Measurements from ENCODE around the gene TUBGCP2. TPM values are rescaled to one million over a fixed set of nuclear protein-coding genes. Genes with fewer than 3 reads are reported as not detected.

Gene TUBGCP2
- total RNA-seq, 1 donor from 2014 or later, result 65.0 TPM

- H3K27me3 Mint-ChIP-seq (ENCODE audit: insufficient read depth), result no peaks in the 10 kb centered on the region
- no peaks in the 10 kb centered on the region for H3K9me3 Mint-ChIP-seq
- H3K4me3 Mint-ChIP-seq, result no peak overlapping the region
- no peak overlapping the region for H3K27ac Mint-ChIP-seq
- peaks cover 10% of the 10 kb centered on the region for H3K4me1 Mint-ChIP-seq (ENCODE audit: low read depth)
- DNase-seq (ENCODE audit: low spot score), result no peak
- peaks cover 44% of the 10 kb centered on the region for H3K36me3 Mint-ChIP-seq (ENCODE audit: low read depth)
- intact Hi-C loops (cut with micrococcal nuclease), result no loop called here
Measured at GRCh38 chr10:133282846-133283390, 25.8 kb downstream of the TUBGCP2 start.

GRCh38 chr10:133281628-133282372 lies 26.9 kb downstream of the TUBGCP2 start:
- H3K4me1 Mint-ChIP-seq (ENCODE audit: low read depth), result peaks cover 14% of the 10 kb centered on the region
- intact Hi-C loops (cut with micrococcal nuclease), result no loop called here
- DNase-seq (ENCODE audit: low spot score), result no peak
- H3K27ac Mint-ChIP-seq, result no peak overlapping the region
- no peaks in the 10 kb centered on the region for H3K9me3 Mint-ChIP-seq
- no peaks in the 10 kb centered on the region for H3K27me3 Mint-ChIP-seq (ENCODE audit: insufficient read depth)
- peaks cover 37% of the 10 kb centered on the region for H3K36me3 Mint-ChIP-seq (ENCODE audit: low read depth)
- H3K4me3 Mint-ChIP-seq, result no peak overlapping the region

GRCh38 chr10:133281084-133281483 lies 27.6 kb downstream of the TUBGCP2 start:
- Mint-ChIP-seq H3K9me3 (no peaks in the 10 kb centered on the region), H3K4me1 (ENCODE audit: low read depth) (peaks cover 14% of the 10 kb centered on the region), H3K4me3 (no peak overlapping the region), H3K27me3 (ENCODE audit: insufficient read depth) (no peaks in the 10 kb centered on the region), H3K36me3 (ENCODE audit: low read depth) (peaks cover 30% of the 10 kb centered on the region), H3K27ac (no peak overlapping the region)
- DNase-seq (ENCODE audit: low spot score), result no peak
- intact Hi-C loops (cut with micrococcal nuclease), result no loop called here

- Mint-ChIP-seq H3K27me3 (ENCODE audit: insufficient read depth) (no peaks in the 10 kb centered on the region), H3K36me3 (ENCODE audit: low read depth) (peaks cover 24% of the 10 kb centered on the region), H3K4me3 (no peak overlapping the region), H3K9me3 (no peaks in the 10 kb centered on the region), H3K4me1 (ENCODE audit: low read depth) (peaks cover 14% of the 10 kb centered on the region), H3K27ac (no peak overlapping the region)
- DNase-seq (ENCODE audit: low spot score), result no peak
- intact Hi-C loops (cut with micrococcal nuclease), result no loop called here
Measured at GRCh38 chr10:133280391-133281059, 28.1 kb downstream of the TUBGCP2 start.

- DNase-seq (ENCODE audit: low spot score), result no peak
- Mint-ChIP-seq H3K4me3 (no peak overlapping the region), H3K36me3 (ENCODE audit: low read depth) (peaks cover 20% of the 10 kb centered on the region), H3K9me3 (no peaks in the 10 kb centered on the region), H3K27me3 (ENCODE audit: insufficient read depth) (no peaks in the 10 kb centered on the region), H3K27ac (no peak overlapping the region), H3K4me1 (ENCODE audit: low read depth) (peaks cover 14% of the 10 kb centered on the region)
- intact Hi-C loops (cut with micrococcal nuclease), result loop anchor here (10.0 kb wide), 2 partner anchors 975 to 1375 kb away; partner anchors contain the start of genes PPP2R2D and STK32C
Measured at GRCh38 chr10:133279326-133280226, 29.1 kb downstream of the TUBGCP2 start.

GRCh38 chr10:133278577-133279265 lies 30.0 kb downstream of the TUBGCP2 start:
- Mint-ChIP-seq H3K4me1 (ENCODE audit: low read depth) (peaks cover 14% of the 10 kb centered on the region), H3K27ac (peak overlapping the region; percentile 86), H3K27me3 (ENCODE audit: insufficient read depth) (no peaks in the 10 kb centered on the region), H3K4me3 (peak overlapping the region; percentile 87), H3K9me3 (no peaks in the 10 kb centered on the region), H3K36me3 (ENCODE audit: low read depth) (peaks cover 18% of the 10 kb centered on the region)
- intact Hi-C loops (cut with micrococcal nuclease), result loop anchor here (10.0 kb wide), 2 partner anchors 974 to 1374 kb away; partner anchors contain the start of genes PPP2R2D and STK32C
- DNase-seq (ENCODE audit: low spot score), result peak; percentile 63

GRCh38 chr10:133277993-133278576 lies 30.6 kb downstream of the TUBGCP2 start:
- Mint-ChIP-seq H3K27me3 (ENCODE audit: insufficient read depth) (no peaks in the 10 kb centered on the region), H3K9me3 (no peaks in the 10 kb centered on the region), H3K36me3 (ENCODE audit: low read depth) (peaks cover 15% of the 10 kb centered on the region), H3K4me1 (ENCODE audit: low read depth) (peaks cover 14% of the 10 kb centered on the region), H3K4me3 (peak overlapping the region; percentile 87), H3K27ac (peak overlapping the region; percentile 86)
- DNase-seq (ENCODE audit: low spot score), result no peak
- intact Hi-C loops (cut with micrococcal nuclease), result loop anchor here (10.0 kb wide), 2 partner anchors 973 to 1373 kb away; partner anchors contain the start of genes PPP2R2D and STK32C

GRCh38 chr10:133277277-133277992 lies 31.2 kb downstream of the TUBGCP2 start:
- H3K27me3 Mint-ChIP-seq (ENCODE audit: insufficient read depth), result no peaks in the 10 kb centered on the region
- H3K9me3 Mint-ChIP-seq, result no peaks in the 10 kb centered on the region
- H3K36me3 Mint-ChIP-seq (ENCODE audit: low read depth), result peaks cover 14% of the 10 kb centered on the region
- H3K4me1 Mint-ChIP-seq (ENCODE audit: low read depth), result peaks cover 14% of the 10 kb centered on the region
- H3K4me3 Mint-ChIP-seq, result peak overlapping the region; percentile 87
- DNase-seq (ENCODE audit: low spot score), result no peak
- H3K27ac Mint-ChIP-seq, result no peak overlapping the region
- intact Hi-C loops (cut with micrococcal nuclease), result loop anchor here (10.0 kb wide), 2 partner anchors 973 to 1373 kb away; partner anchors contain the start of genes PPP2R2D and STK32C

GRCh38 chr10:133276435-133277201 lies 32.1 kb downstream of the TUBGCP2 start, which contains the start of gene ADAM8:
Gene ADAM8 (minus strand): TSS chr10:133276868. CDS start chr10:133276817, 51 bp downstream.
- H3K9me3 Mint-ChIP-seq, result no peaks in the 10 kb centered on the region
- no peaks in the 10 kb centered on the region for H3K27me3 Mint-ChIP-seq (ENCODE audit: insufficient read depth)
- peak; percentile 69 for DNase-seq (ENCODE audit: low spot score)
- H3K4me3 Mint-ChIP-seq, result peak within 1 kb of the TSS; percentile 92
- peaks cover 15% of the 10 kb centered on the region for H3K36me3 Mint-ChIP-seq (ENCODE audit: low read depth)
- intact Hi-C loops (cut with micrococcal nuclease), result loop anchor here (1.0 to 10.0 kb wide), 3 partner anchors 31 to 1372 kb away; partner anchors contain the start of genes PPP2R2D and STK32C
- H3K4me1 Mint-ChIP-seq (ENCODE audit: low read depth), result peaks cover 14% of the 10 kb centered on the region
- peak within 1 kb of the TSS; percentile 92 for H3K27ac Mint-ChIP-seq

- peaks cover 15% of the 10 kb centered on the region for H3K36me3 Mint-ChIP-seq (ENCODE audit: low read depth)
- H3K9me3 Mint-ChIP-seq, result no peaks in the 10 kb centered on the region
- H3K4me1 Mint-ChIP-seq (ENCODE audit: low read depth), result peaks cover 14% of the 10 kb centered on the region
- no peak for DNase-seq (ENCODE audit: low spot score)
- peak overlapping the region; percentile 92 for H3K4me3 Mint-ChIP-seq
- peak overlapping the region; percentile 92 for H3K27ac Mint-ChIP-seq
- intact Hi-C loops (cut with micrococcal nuclease), result loop anchor here (1.0 to 10.0 kb wide), 3 partner anchors 31 to 1371 kb away; partner anchors contain the start of genes PPP2R2D and STK32C
- H3K27me3 Mint-ChIP-seq (ENCODE audit: insufficient read depth), result no peaks in the 10 kb centered on the region
Measured at GRCh38 chr10:133276100-133276434, 32.6 kb downstream of the TUBGCP2 start.
